Neuronal stem cell (in vitro differentiated cells): ENCODE results near the gene ARIH2.

ENCODE experiments used
- DNase-seq: peaks from one replicate; pipeline ENCODE4 v3.0.0-alpha.2; 2013; ENCODE audit warnings: low spot score
- H2AFZ ChIP-seq: one replicate; pipeline ENCODE4 v1.6.1; 2013; ENCODE audit warnings: mild to moderate bottlenecking, low read length, inconsistent platforms
- H2AK5ac ChIP-seq: 2 replicates; pipeline ENCODE4 v1.6.1; 2013; ENCODE audit warnings: low read depth, mild to moderate bottlenecking, inconsistent platforms, low read length, moderate library complexity, mixed read lengths
- H2BK120ac ChIP-seq: 2 replicates; pipeline ENCODE4 v1.6.1; 2013; ENCODE audit warnings: low read depth, mild to moderate bottlenecking, inconsistent platforms, low read length, moderate library complexity, mixed read lengths
- H2BK12ac ChIP-seq: one replicate; pipeline ENCODE4 v1.6.1; 2013; ENCODE audit warnings: low read length, inconsistent platforms
- H2BK15ac ChIP-seq: 2 replicates; pipeline ENCODE4 v1.6.1; 2013; ENCODE audit warnings: mild to moderate bottlenecking, low read length, inconsistent platforms, mixed read lengths
- H2BK5ac ChIP-seq: one replicate; pipeline ENCODE4 v1.6.1; 2013; ENCODE audit warnings: inconsistent platforms, mild to moderate bottlenecking, low read length, moderate library complexity
- H3K14ac ChIP-seq: one replicate; pipeline ENCODE4 v1.6.1; 2013; ENCODE audit warnings: low read length, inconsistent platforms
- H3K18ac ChIP-seq: 2 replicates; pipeline ENCODE4 v1.6.1; 2013; ENCODE audit warnings: low read length, inconsistent platforms
- H3K23ac ChIP-seq: 2 replicates; pipeline ENCODE4 v1.6.1; 2013; ENCODE audit warnings: low read depth, mild to moderate bottlenecking, mixed read lengths, low read length, inconsistent platforms; ENCODE audit not compliant: poor library complexity
- H3K27ac ChIP-seq: replicated peaks from 3 replicates; pipeline ENCODE4 v1.5.1; 2013; ENCODE audit warnings: low read length, inconsistent platforms
- H3K27me3 ChIP-seq, 3 experiments: 2 replicates each; pipeline ENCODE4 v1.6.1; 2013; ENCODE audit warnings: low read length in 3 of 3, mild to moderate bottlenecking in 2 of 3, inconsistent platforms in 1 of 3, low read depth in 1 of 3, mixed read lengths in 1 of 3, moderate library complexity in 1 of 3; ENCODE audit not compliant: control insufficient read depth in 3 of 3, insufficient read depth in 3 of 3
- H3K36me3 ChIP-seq, 2 donors: replicated peaks in 1 of 2; 2 replicates each; pipeline ENCODE4 v1.6.1; 2013; ENCODE audit warnings: low read length in 2 of 2; ENCODE audit not compliant: control insufficient read depth in 2 of 2, insufficient read depth in 2 of 2
- H3K4ac ChIP-seq: 2 replicates; pipeline ENCODE4 v1.6.1; 2013; ENCODE audit warnings: inconsistent platforms, mild to moderate bottlenecking, low read length, moderate library complexity
- H3K4me1 ChIP-seq, 2 donors: 1 replicate in 1 of 2; 2 replicates in 1 of 2; pipeline ENCODE4 v1.6.1; 2013; ENCODE audit warnings: low read length in 2 of 2, low read depth in 1 of 2; ENCODE audit not compliant: control insufficient read depth in 2 of 2, insufficient read depth in 1 of 2
- H3K4me2 ChIP-seq: one replicate; pipeline ENCODE4 v1.6.1; 2013; ENCODE audit warnings: mild to moderate bottlenecking, low read length, inconsistent platforms; ENCODE audit not compliant: insufficient read depth, poor library complexity, severe bottlenecking
- H3K4me3 ChIP-seq, 2 donors: 2 replicates each; pipeline ENCODE4 v1.5.1; 2013; ENCODE audit warnings: low read length in 2 of 2, mild to moderate bottlenecking in 2 of 2, inconsistent platforms in 1 of 2, moderate library complexity in 1 of 2
- H3K79me1 ChIP-seq: one replicate; pipeline ENCODE4 v1.6.1; 2013; ENCODE audit warnings: low read depth, mild to moderate bottlenecking, inconsistent platforms, low read length, moderate library complexity
- H3K9ac ChIP-seq: one replicate; pipeline ENCODE4 v1.6.1; 2013; ENCODE audit warnings: mild to moderate bottlenecking, low read depth, low read length, inconsistent platforms; ENCODE audit not compliant: poor library complexity
- H3K9me3 ChIP-seq, 2 donors: replicated peaks in 1 of 2; 2 replicates each; pipeline versions ENCODE3 to v1.6.1; 2013; ENCODE audit warnings: low read length in 2 of 2, mild to moderate bottlenecking in 2 of 2, inconsistent platforms in 1 of 2, low read depth in 1 of 2, mixed read lengths in 1 of 2, moderate library complexity in 1 of 2; ENCODE audit not compliant: control insufficient read depth in 2 of 2, insufficient read depth in 1 of 2
- H4K8ac ChIP-seq: one replicate; pipeline ENCODE4 v1.6.1; 2013; ENCODE audit warnings: low read depth, mild to moderate bottlenecking, inconsistent platforms, low read length, moderate library complexity
- H4K91ac ChIP-seq: one replicate; pipeline ENCODE4 v1.6.1; 2013; ENCODE audit warnings: low read length, low read depth, mild to moderate bottlenecking, inconsistent platforms; ENCODE audit not compliant: poor library complexity
- WGBS, 2 donors: extraction: QIAGEN DNeasy Blood & Tissue Kit; methylation state at CpG; one replicate each; pipeline ENCODE4 v1.1.7; 2013; ENCODE audit warnings: missing lambda C conversion rate in 2 of 2, mixed read lengths in 1 of 2; ENCODE audit not compliant: insufficient read length in 2 of 2, insufficient replicate concordance in 1 of 2; ENCODE audit errors: extremely low coverage in 2 of 2; 5-methylcytosine and 5-hydroxymethylcytosine counted together

The ARIH2 gene

GRCh38 chr3:48926425-48927392 lies 8.1 kb downstream of the ARIH2 start:
- Histone ChIP-seq H3K4ac (no peak overlapping the region), H3K4me3 (no peak overlapping the region), H2AFZ (no peak overlapping the region), H3K4me1 (no peaks in the 10 kb centered on the region), H4K8ac (no peak overlapping the region), H3K18ac (no peak overlapping the region), H3K27ac (no peak overlapping the region), H3K36me3 (peaks cover 6 to 91% of the 10 kb centered on the region in 2 donors), H2BK12ac (no peak overlapping the region), H3K79me1 (peaks cover 6% of the 10 kb centered on the region), H3K9me3 (no peaks in the 10 kb centered on the region), H3K9ac (no peak overlapping the region), H3K23ac (no peak overlapping the region), H2BK120ac (no peak overlapping the region), H3K4me2 (no peak overlapping the region), H3K14ac (no peak overlapping the region), H4K91ac (no peak overlapping the region), H2BK5ac (no peak overlapping the region), H3K27me3 (no peaks in the 10 kb centered on the region), H2BK15ac (no peak overlapping the region), H2AK5ac (no peak overlapping the region)
- no CpG with 5 or more reads among the region's 11 CpGs for WGBS, 2 donors
- DNase-seq, result no peak

GRCh38 chr3:48927928-48928327 lies 9.3 kb downstream of the ARIH2 start:
- Histone ChIP-seq H3K4me3 (no peak overlapping the region), H2BK5ac (no peak overlapping the region), H3K27me3 (no peaks in the 10 kb centered on the region), H3K4me2 (no peak overlapping the region), H2AFZ (no peak overlapping the region), H3K4me1 (no peaks in the 10 kb centered on the region), H3K23ac (no peak overlapping the region), H3K9ac (no peak overlapping the region), H3K4ac (no peak overlapping the region), H2BK15ac (no peak overlapping the region), H3K36me3 (peaks cover 8 to 91% of the 10 kb centered on the region in 2 donors), H2AK5ac (no peak overlapping the region), H4K91ac (no peak overlapping the region), H3K79me1 (peaks cover 10% of the 10 kb centered on the region), H3K27ac (no peak overlapping the region), H2BK120ac (no peak overlapping the region), H4K8ac (no peak overlapping the region), H3K9me3 (peaks cover 0 to 3% of the 10 kb centered on the region in 2 donors), H3K18ac (no peak overlapping the region), H3K14ac (no peak overlapping the region), H2BK12ac (no peak overlapping the region)
- WGBS, 2 donors, result no CpG with 5 or more reads among the region's 2 CpGs
- DNase-seq, result no peak

- H3K18ac ChIP-seq, result no peak overlapping the region
- no peaks in the 10 kb centered on the region for H3K27me3 ChIP-seq
- no peak overlapping the region for H2AK5ac ChIP-seq
- no peak overlapping the region for H3K23ac ChIP-seq
- no peak overlapping the region for H3K4me3 ChIP-seq
- H2BK12ac ChIP-seq, result no peak overlapping the region
- peaks cover 0 to 3% of the 10 kb centered on the region in 2 donors for H3K9me3 ChIP-seq
- H3K4me2 ChIP-seq, result no peak overlapping the region
- H2AFZ ChIP-seq, result no peak overlapping the region
- no CpG with 5 or more reads among the region's 1 CpG for WGBS, 2 donors
- no peaks in the 10 kb centered on the region for H3K4me1 ChIP-seq
- no peak overlapping the region for H4K8ac ChIP-seq
- no peak overlapping the region for H3K9ac ChIP-seq
- no peak overlapping the region for H2BK15ac ChIP-seq
- no peak overlapping the region for H3K27ac ChIP-seq
- no peak overlapping the region for H4K91ac ChIP-seq
- no peak overlapping the region for H3K14ac ChIP-seq
- H2BK120ac ChIP-seq, result no peak overlapping the region
- H3K79me1 ChIP-seq, result peaks cover 10% of the 10 kb centered on the region
- H3K4ac ChIP-seq, result no peak overlapping the region
- no peak for DNase-seq
- no peak overlapping the region for H2BK5ac ChIP-seq
- H3K36me3 ChIP-seq, result peaks cover 8 to 90% of the 10 kb centered on the region in 2 donors
These were observed 10.0 kb downstream of the ARIH2 start for GRCh38 chr3:48928679-48929078.

- no peaks in the 10 kb centered on the region for H3K4me1 ChIP-seq
- peaks cover 10 to 90% of the 10 kb centered on the region in 2 donors for H3K36me3 ChIP-seq
- no peak overlapping the region for H2BK5ac ChIP-seq
- WGBS, 2 donors, result no CpG with 5 or more reads among the region's 3 CpGs
- no peak overlapping the region for H3K14ac ChIP-seq
- H3K4me3 ChIP-seq, result no peak overlapping the region
- H3K27ac ChIP-seq, result no peak overlapping the region
- H3K27me3 ChIP-seq, result no peaks in the 10 kb centered on the region
- H3K79me1 ChIP-seq, result peaks cover 10% of the 10 kb centered on the region
- no peak overlapping the region for H2BK120ac ChIP-seq
- no peak overlapping the region for H2BK15ac ChIP-seq
- H3K18ac ChIP-seq, result no peak overlapping the region
- DNase-seq, result no peak
- no peak overlapping the region for H3K9ac ChIP-seq
- no peak overlapping the region for H3K4ac ChIP-seq
- H2AFZ ChIP-seq, result no peak overlapping the region
- peaks cover 0 to 3% of the 10 kb centered on the region in 2 donors for H3K9me3 ChIP-seq
- no peak overlapping the region for H4K8ac ChIP-seq
- H2AK5ac ChIP-seq, result no peak overlapping the region
- H3K4me2 ChIP-seq, result no peak overlapping the region
- no peak overlapping the region for H2BK12ac ChIP-seq
- no peak overlapping the region for H4K91ac ChIP-seq
- H3K23ac ChIP-seq, result no peak overlapping the region
These were observed 10.9 kb downstream of the ARIH2 start for GRCh38 chr3:48929358-48930035.
